Astrocyte (in vitro differentiated cells and primary cell): ENCODE data around the gene VDR.

ENCODE experiments used
- EZH2 ChIP-seq: IDR thresholded peaks from 2 replicates; pipeline ENCODE4 v1.6.1; 2012; ENCODE audit warnings: mild to moderate bottlenecking, low read length, inconsistent platforms; ENCODE audit not compliant: insufficient read depth
- TF ChIP-seq, protein P1 (sequence below): IDR thresholded peaks from 2 replicates; pipeline ENCODE4 v1.5.1; 2011; ENCODE audit warnings: low read depth, mild to moderate bottlenecking, inconsistent platforms, low read length, moderate library complexity; ENCODE audit not compliant: insufficient read depth

DNA sequence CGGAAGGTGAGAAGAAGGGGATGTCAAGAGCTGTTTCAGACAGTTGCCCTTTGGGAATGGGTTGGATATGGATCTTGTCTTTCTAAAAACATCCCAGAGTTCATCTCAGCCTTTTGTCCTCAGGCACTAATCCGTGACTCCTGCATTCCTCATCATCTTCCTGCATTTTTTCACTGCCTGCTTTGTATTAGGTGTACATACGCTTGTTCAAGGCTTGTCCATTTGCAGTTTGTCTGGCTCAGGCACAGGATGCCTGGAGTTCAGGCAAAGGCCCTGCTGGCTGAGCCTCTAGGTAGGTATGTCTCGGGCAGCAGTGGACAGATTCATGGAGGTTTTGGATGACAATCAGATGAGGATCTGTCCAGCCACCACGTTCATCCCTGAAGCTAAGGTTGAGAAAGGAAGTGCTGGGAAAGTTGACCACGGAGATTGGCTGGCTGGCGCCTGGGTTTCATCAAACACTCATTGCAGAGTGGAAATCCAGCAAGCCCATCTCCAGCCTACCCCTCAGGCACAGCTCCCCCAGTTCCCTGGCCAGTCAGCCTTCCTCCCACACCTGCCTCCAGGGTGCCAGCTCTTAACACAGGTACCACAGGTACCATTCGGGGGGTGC is 46.2 kb upstream of the VDR start:
- TF ChIP-seq, protein P1, sequence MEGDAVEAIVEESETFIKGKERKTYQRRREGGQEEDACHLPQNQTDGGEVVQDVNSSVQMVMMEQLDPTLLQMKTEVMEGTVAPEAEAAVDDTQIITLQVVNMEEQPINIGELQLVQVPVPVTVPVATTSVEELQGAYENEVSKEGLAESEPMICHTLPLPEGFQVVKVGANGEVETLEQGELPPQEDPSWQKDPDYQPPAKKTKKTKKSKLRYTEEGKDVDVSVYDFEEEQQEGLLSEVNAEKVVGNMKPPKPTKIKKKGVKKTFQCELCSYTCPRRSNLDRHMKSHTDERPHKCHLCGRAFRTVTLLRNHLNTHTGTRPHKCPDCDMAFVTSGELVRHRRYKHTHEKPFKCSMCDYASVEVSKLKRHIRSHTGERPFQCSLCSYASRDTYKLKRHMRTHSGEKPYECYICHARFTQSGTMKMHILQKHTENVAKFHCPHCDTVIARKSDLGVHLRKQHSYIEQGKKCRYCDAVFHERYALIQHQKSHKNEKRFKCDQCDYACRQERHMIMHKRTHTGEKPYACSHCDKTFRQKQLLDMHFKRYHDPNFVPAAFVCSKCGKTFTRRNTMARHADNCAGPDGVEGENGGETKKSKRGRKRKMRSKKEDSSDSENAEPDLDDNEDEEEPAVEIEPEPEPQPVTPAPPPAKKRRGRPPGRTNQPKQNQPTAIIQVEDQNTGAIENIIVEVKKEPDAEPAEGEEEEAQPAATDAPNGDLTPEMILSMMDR: no peak
- TF ChIP-seq EZH2: no peak
